OCI-LY3 (cell line): ENCODE data around the gene SLC36A3.

Source experiments
- H2AFZ ChIP-seq: fragments of 200-600, 300-600 bp; shearing (Covaris generic); 2 replicates; pipeline ENCODE4 v1.6.0; 2014; ENCODE audit warnings: antibody characterized with exemption, low read depth, low read length
- H3K27ac ChIP-seq: fragments of 200-600, 300-600 bp; sonication (generic); 2 replicates; pipeline ENCODE4 v1.5.1; 2014; ENCODE audit warnings: mild to moderate bottlenecking, low read length, moderate library complexity, mixed read lengths
- H3K27me3 ChIP-seq: fragments of 200-600, 300-600 bp; sonication (generic); 2 replicates; pipeline ENCODE4 v1.6.1; 2014; ENCODE audit warnings: low read depth, low read length, mixed read lengths
- H3K36me3 ChIP-seq: fragments of 200-600, 300-600 bp; sonication (generic); replicated peaks from 2 replicates; pipeline ENCODE3; 2014; ENCODE audit warnings: low read depth, low read length, mixed read lengths
- H3K4me1 ChIP-seq: fragments of 300-600, 200-600 bp; sonication (generic); 2 replicates; pipeline ENCODE4 v1.6.1; 2014; ENCODE audit warnings: low read length, mixed read lengths
- H3K4me2 ChIP-seq: fragments of 200-600, 300-600 bp; sonication (generic); 2 replicates; pipeline ENCODE4 v1.6.1; 2014; ENCODE audit warnings: low read length, mixed read lengths
- H3K4me3 ChIP-seq: fragments of 300-600, 200-600 bp; sonication (generic); 2 replicates; pipeline ENCODE4 v1.5.1; 2014; ENCODE audit warnings: antibody characterized with exemption, mild to moderate bottlenecking, low read length, moderate library complexity
- H3K79me2 ChIP-seq: fragments of 300-600, 200-600 bp; shearing (Covaris generic); 2 replicates; pipeline ENCODE4 v1.6.1; 2014; ENCODE audit warnings: mild to moderate bottlenecking, low read length, mixed read lengths
- H3K9ac ChIP-seq: fragments of 300-600, 200-600 bp; shearing (Covaris generic); 2 replicates; pipeline ENCODE4 v1.6.0; 2014; ENCODE audit warnings: mild to moderate bottlenecking, low read length, moderate library complexity
- H3K9me3 ChIP-seq: fragments of 200-600, 300-600 bp; shearing (Covaris generic); 2 replicates; pipeline ENCODE4 v1.6.1; 2014; ENCODE audit warnings: low read length, mixed read lengths; ENCODE audit not compliant: insufficient read depth
- H4K20me1 ChIP-seq: fragments of 200-600, 300-600 bp; sonication (generic); 2 replicates; pipeline ENCODE4 v1.6.1; 2016; ENCODE audit warnings: low read length, mixed read lengths; ENCODE audit not compliant: insufficient read depth
- CTCF ChIP-seq: fragments of 200-600, 300-600 bp; sonication (generic); IDR thresholded peaks from 2 replicates; pipeline ENCODE4 v1.5.1; 2014; ENCODE audit warnings: antibody characterized with exemption, low read length, low read depth
- EZH2phosphoT487 ChIP-seq: fragments of 200-600 bp; shearing (Covaris generic); IDR thresholded peaks from 2 replicates; pipeline ENCODE4 v1.6.1; 2018; ENCODE audit warnings: antibody characterized with exemption, mixed run types, low read depth

SLC36A3 gene

DNA sequence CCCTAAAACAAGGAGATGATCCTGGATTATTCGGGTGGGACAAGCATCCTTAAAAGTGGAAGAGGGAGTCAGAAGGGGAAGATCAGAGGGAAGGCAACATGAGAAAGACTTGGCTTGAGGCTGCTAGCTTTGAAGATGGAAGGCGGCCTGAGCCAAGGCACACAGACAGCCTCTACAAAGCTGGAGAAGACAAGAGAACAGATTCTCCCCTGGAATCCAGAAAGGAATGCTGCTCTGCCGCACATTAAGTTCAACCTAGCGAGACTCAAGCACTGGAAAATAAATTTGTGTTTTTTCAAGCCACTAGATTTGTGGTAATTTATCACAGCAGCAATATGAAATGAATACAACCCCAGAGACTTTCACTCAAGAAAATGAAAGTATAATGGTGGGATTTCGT, 17.9 kb downstream of the SLC36A3 start:
- H3K4me1 ChIP-seq = no peaks in the 10 kb centered on the region
- no peaks in the 10 kb centered on the region for H3K9me3 ChIP-seq
- no peaks in the 10 kb centered on the region for H3K27me3 ChIP-seq
- no peaks in the 10 kb centered on the region for H3K79me2 ChIP-seq
- H4K20me1 ChIP-seq = no peaks in the 10 kb centered on the region
- H3K4me2 ChIP-seq = no peak overlapping the region
- H3K36me3 ChIP-seq = no peaks in the 10 kb centered on the region
- H3K27ac ChIP-seq = no peak overlapping the region
- no peak overlapping the region for H3K9ac ChIP-seq
- no peak overlapping the region for H3K4me3 ChIP-seq
- no peak overlapping the region for H2AFZ ChIP-seq
- TF ChIP-seq CTCF (no peak), EZH2phosphoT487 (no peak)

DNA sequence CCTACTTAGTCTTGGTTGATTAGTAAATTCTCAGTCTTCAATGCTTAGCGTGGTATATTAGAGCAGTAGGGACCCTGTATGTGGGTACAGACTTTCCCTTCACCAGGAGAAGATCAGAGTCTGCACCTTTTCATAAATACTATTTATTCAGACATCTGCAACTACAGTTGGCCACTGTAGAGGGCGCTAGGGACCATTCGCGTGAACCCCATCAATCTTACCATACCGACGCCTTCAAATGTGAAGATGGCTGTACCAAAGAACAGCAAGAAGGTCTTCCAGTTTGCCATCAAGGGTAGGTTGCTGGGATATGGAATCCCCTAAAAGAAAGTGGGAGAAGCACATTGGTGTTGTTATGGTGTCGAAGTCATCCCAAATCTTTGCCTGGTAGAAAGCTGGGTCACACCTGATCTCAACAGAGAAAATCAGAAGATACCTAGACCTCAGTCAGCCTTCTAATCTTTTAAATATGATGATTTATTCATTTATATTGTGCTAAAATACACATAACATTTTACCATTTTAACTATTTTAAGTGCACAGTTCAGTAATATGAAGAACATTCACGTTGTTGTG, 19.1 kb downstream of the SLC36A3 start:
- no peaks in the 10 kb centered on the region for H3K4me1 ChIP-seq
- H3K27ac ChIP-seq = no peak overlapping the region
- H4K20me1 ChIP-seq = no peaks in the 10 kb centered on the region
- no peak overlapping the region for H3K4me3 ChIP-seq
- no peaks in the 10 kb centered on the region for H3K36me3 ChIP-seq
- H3K27me3 ChIP-seq = no peaks in the 10 kb centered on the region
- TF ChIP-seq EZH2phosphoT487 = no peak
- peak; percentile 45 for TF ChIP-seq CTCF
- no peak overlapping the region for H2AFZ ChIP-seq
- no peak overlapping the region for H3K4me2 ChIP-seq
- H3K9ac ChIP-seq = no peak overlapping the region
- no peaks in the 10 kb centered on the region for H3K79me2 ChIP-seq
- no peaks in the 10 kb centered on the region for H3K9me3 ChIP-seq

GRCh38 chr5:151283120-151283825, 20.3 kb downstream of the SLC36A3 start:
- Histone ChIP-seq H2AFZ (no peak overlapping the region), H3K9me3 (no peaks in the 10 kb centered on the region), H3K9ac (no peak overlapping the region), H3K36me3 (no peaks in the 10 kb centered on the region), H3K4me2 (no peak overlapping the region), H3K27ac (no peak overlapping the region), H3K27me3 (no peaks in the 10 kb centered on the region), H4K20me1 (no peaks in the 10 kb centered on the region), H3K4me3 (no peak overlapping the region), H3K4me1 (no peaks in the 10 kb centered on the region), H3K79me2 (no peaks in the 10 kb centered on the region)
- TF ChIP-seq EZH2phosphoT487 (no peak), CTCF (no peak)

DNA sequence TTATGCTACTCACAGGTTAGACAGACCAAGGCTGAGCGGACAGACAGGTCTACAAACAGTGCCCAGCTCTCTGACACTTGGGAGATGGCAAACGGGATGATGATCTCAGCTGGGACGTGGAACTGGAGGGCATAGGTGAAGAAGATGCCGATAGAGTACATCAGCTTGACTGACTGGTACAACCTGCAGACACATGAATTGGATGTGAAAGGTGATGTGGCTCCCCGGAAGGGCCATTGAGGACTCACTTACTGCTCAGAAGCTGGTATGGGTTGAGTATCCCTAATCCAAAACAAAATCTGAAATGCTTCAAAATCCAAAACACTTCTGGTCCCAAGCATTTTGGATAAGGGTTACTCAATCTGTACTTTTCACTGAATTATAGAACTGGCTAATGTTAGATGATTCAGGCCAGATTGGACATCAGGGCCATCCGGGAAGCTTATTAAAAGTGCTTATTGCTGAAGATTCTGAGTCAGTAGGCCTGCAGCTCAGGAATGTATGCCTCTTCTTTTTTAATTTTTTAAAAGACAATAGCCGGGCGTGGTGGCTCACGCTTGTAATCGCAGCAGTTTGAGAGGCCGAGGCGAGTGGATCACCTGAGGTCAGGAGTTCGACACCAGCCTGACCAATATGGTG, 22.4 kb downstream of the SLC36A3 start:
- H3K27ac ChIP-seq = no peak overlapping the region
- H3K9me3 ChIP-seq = no peaks in the 10 kb centered on the region
- TF ChIP-seq EZH2phosphoT487 (no peak), CTCF (no peak)
- no peak overlapping the region for H3K4me3 ChIP-seq
- H3K9ac ChIP-seq = no peak overlapping the region
- no peaks in the 10 kb centered on the region for H3K36me3 ChIP-seq
- no peaks in the 10 kb centered on the region for H3K27me3 ChIP-seq
- H3K4me2 ChIP-seq = no peak overlapping the region
- no peak overlapping the region for H2AFZ ChIP-seq
- H3K4me1 ChIP-seq = no peaks in the 10 kb centered on the region
- no peaks in the 10 kb centered on the region for H3K79me2 ChIP-seq
- no peaks in the 10 kb centered on the region for H4K20me1 ChIP-seq
